ENCODE measurements around the gene GNPTG.

The GNPTG gene

DNA sequence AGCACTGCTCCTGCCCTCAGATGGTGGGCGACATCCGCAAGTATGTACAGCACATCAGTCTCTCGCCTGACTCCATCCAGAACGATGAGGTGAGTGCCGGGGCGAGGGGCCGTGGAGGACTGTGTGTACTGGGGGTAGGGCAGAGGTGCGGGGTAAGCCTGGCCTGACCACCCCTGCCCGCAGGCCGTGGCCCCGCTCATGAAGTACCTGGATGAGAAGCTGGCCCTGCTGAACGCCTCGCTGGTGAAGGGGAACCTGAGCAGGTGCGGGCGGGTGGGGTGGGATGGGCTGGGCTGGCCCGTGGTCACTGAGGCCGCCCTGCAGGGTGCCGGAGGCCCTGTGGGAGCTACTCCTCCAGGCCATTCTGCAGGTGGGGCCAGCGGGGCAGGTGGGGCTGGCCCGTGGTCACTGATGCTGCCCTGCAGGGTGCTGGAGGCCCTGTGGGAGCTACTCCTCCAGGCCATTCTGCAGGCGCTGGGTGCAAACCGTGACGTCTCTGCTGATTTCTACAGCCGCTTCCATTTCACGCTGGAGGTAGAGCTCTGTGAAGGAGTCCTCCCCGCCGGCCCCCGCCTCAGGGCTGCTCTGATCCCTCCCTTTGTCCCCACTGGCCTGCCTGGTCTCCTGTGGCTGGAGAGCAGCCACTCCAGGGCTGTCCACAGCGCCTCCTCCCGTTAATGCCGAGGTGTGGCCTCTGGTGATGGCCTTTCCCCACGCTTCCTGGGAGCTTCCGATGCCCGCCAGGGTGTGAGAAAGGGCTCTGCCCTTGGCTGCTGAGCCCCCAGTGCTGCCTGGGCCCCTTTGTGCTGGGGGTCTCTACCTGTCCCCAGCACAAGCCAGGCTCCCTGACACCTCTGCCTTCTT is 5.1 kb upstream of the GNPTG start:
- TF ChIP-seq, protein P1, sequence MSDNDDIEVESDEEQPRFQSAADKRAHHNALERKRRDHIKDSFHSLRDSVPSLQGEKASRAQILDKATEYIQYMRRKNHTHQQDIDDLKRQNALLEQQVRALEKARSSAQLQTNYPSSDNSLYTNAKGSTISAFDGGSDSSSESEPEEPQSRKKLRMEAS (IDR thresholded peaks at IDR 0.05; ENCODE audit: low read depth, low read length) = no peak
- TF ChIP-seq, protein P2, sequence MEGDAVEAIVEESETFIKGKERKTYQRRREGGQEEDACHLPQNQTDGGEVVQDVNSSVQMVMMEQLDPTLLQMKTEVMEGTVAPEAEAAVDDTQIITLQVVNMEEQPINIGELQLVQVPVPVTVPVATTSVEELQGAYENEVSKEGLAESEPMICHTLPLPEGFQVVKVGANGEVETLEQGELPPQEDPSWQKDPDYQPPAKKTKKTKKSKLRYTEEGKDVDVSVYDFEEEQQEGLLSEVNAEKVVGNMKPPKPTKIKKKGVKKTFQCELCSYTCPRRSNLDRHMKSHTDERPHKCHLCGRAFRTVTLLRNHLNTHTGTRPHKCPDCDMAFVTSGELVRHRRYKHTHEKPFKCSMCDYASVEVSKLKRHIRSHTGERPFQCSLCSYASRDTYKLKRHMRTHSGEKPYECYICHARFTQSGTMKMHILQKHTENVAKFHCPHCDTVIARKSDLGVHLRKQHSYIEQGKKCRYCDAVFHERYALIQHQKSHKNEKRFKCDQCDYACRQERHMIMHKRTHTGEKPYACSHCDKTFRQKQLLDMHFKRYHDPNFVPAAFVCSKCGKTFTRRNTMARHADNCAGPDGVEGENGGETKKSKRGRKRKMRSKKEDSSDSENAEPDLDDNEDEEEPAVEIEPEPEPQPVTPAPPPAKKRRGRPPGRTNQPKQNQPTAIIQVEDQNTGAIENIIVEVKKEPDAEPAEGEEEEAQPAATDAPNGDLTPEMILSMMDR (IDR thresholded peaks at IDR 0.05; ENCODE audit: low read depth, low read length) = no peak
- TF ChIP-seq POLR2A (IDR thresholded peaks at IDR 0.05; ENCODE audit: extremely low read depth, insufficient read length) (no peak), MYC (IDR thresholded peaks at IDR 0.05; ENCODE audit: low read depth, low read length) (no peak)
- DNase-seq (ENCODE audit: low read depth) = peak; percentile 16

DNA sequence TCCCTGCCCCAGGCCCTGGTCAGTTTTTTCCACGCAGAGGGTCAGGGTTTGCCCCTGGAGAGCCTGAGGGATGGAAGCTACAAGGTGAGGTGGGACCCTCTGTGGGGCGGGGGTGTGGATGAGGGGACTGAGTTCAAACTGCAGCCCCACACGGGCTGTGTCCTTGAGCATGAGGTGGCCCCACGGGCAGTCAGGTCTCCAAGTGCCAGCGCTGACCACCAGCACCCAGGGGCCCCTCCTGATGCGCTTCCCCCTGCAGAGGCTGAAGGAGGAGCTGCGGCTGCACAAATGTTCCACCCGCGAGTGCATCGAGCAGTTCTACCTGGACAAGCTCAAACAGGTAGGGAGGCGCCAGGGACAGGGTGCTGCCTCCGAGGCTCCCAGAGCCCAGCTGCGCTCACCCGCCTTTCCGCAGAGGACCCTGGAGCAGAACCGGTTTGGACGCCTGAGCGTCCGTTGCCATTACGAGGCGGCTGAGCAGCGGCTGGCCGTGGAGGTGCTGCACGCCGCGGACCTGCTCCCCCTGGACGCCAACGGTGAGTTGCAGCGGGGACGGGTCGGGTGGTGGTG is 4.4 kb upstream of the GNPTG start:
- TF ChIP-seq, protein P1 (IDR thresholded peaks at IDR 0.05; ENCODE audit: low read depth, low read length) = no peak
- TF ChIP-seq, protein P2 (IDR thresholded peaks at IDR 0.05; ENCODE audit: low read depth, low read length) = no peak
- TF ChIP-seq MYC (IDR thresholded peaks at IDR 0.05; ENCODE audit: low read depth, low read length) = no peak
- TF ChIP-seq POLR2A (IDR thresholded peaks at IDR 0.05; ENCODE audit: extremely low read depth, insufficient read length) = no peak
- H3K4me3 ChIP-seq (ENCODE audit: low read depth, low read length) = no peak overlapping the region
- DNase-seq (ENCODE audit: low read depth) = no peak

More for the DNA sequence above, 5.1 kb upstream of the GNPTG start:
- H3K4me3 ChIP-seq (ENCODE audit: low read depth, low read length) = no peak overlapping the region

DNA sequence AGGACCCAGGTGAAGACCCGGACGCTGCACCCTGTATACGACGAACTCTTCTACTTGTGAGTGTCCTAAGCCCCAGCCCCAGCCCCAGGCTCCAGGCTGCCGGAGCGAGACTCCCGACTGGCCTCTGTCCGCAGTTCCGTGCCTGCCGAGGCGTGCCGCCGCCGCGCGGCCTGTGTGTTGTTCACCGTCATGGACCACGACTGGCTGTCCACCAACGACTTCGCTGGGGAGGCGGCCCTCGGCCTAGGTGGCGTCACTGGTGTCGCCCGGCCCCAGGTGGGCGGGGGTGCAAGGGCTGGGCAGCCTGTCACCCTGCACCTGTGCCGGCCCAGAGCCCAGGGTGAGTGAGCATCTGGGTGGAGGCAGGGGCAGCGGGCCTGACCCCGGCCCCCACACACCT is 3.8 kb upstream of the GNPTG start:
- TF ChIP-seq, protein P1 (IDR thresholded peaks at IDR 0.05; ENCODE audit: low read depth, low read length) = no peak
- TF ChIP-seq MYC (IDR thresholded peaks at IDR 0.05; ENCODE audit: low read depth, low read length) (no peak), POLR2A (IDR thresholded peaks at IDR 0.05; ENCODE audit: extremely low read depth, insufficient read length) (no peak)
- TF ChIP-seq, protein P2 (IDR thresholded peaks at IDR 0.05; ENCODE audit: low read depth, low read length) = no peak
- no peak overlapping the region for H3K4me3 ChIP-seq (ENCODE audit: low read depth, low read length)
- DNase-seq (ENCODE audit: low read depth) = no peak

DNA sequence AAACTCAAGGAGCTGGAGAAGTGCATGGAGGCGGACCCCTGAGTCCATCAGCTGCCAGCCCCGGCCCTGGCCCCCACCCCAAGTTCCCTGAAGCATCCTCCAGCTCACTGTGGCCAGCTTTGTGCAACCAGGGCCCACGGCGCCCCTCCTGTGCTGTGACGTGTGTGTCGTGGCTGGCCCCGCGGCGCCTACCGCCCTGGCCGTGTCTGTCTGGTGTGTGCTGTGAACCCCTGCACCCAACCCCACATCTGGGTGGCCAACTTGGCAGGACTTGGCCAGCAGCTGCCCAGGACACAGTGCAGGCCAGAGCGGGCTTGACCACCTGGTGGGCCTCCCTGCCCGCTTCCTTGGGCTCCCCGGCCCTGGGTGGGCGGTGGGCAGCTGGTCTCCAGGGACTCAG is 3.3 kb upstream of the GNPTG start:
- TF ChIP-seq MYC (IDR thresholded peaks at IDR 0.05; ENCODE audit: low read depth, low read length) (no peak), POLR2A (IDR thresholded peaks at IDR 0.05; ENCODE audit: extremely low read depth, insufficient read length) (no peak)
- TF ChIP-seq, protein P1 (IDR thresholded peaks at IDR 0.05; ENCODE audit: low read depth, low read length) = no peak
- TF ChIP-seq, protein P2 (IDR thresholded peaks at IDR 0.05; ENCODE audit: low read depth, low read length) = no peak
- no peak for DNase-seq (ENCODE audit: low read depth)
- no peak overlapping the region for H3K4me3 ChIP-seq (ENCODE audit: low read depth, low read length)

DNA sequence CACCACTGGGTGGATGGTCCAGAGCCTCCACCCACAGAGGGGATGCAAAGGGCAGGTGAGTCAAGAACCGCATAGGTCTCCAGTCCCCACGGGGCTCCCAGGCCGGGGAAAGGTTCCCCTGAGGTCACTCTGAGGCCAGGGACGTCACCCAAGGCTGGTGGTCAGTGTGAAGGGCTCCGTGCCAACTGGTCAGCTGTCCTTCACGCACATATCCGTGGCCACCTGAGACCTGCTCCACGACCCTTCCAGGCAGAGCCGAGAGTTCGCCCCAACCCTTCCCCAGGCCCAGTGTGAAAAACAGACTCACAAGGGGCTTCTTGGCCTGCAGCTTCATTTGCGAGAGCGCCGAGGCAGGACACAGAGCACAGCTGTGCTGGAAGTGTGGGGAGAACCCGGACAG is 2.8 kb upstream of the GNPTG start:
- TF ChIP-seq, protein P1 (IDR thresholded peaks at IDR 0.05; ENCODE audit: low read depth, low read length) = no peak
- TF ChIP-seq MYC (IDR thresholded peaks at IDR 0.05; ENCODE audit: low read depth, low read length) = no peak
- TF ChIP-seq, protein P2 (IDR thresholded peaks at IDR 0.05; ENCODE audit: low read depth, low read length) = no peak
- no peak for TF ChIP-seq POLR2A (IDR thresholded peaks at IDR 0.05; ENCODE audit: extremely low read depth, insufficient read length)
- H3K4me3 ChIP-seq (ENCODE audit: low read depth, low read length) = no peak overlapping the region
- DNase-seq (ENCODE audit: low read depth) = no peak
